Right ventricle myocardium inferior (tissue), 1 donor: ENCODE measurements around the gene LOXL1. TPM values are rescaled to one million over a fixed set of nuclear protein-coding genes. Genes with fewer than 3 reads are reported as not detected.

Experiments
- ATAC-seq: fragments of 200-7000 bp; cut with Tn5 transposase; one replicate; pipeline ENCODE4 v1.9.1; 2020; ENCODE audit warnings: mild to moderate bottlenecking, moderate library complexity
- DNase-seq: peaks from one replicate; pipeline ENCODE4 v3.0.0; 2021; ENCODE audit errors: missing footprints
- intact Hi-C: fragments of 100-400 bp; cut with DNase I; formaldehyde crosslinking; loops from one replicate; pipeline ENCODE4 v1.11.0; 2022
- long read RNA-seq: library from polyadenylated mRNA; unstranded; transcript quantifications from one replicate; pipeline ENCODE4 v2.0.0, GENCODE V29; 2021
- total RNA-seq: library from RNA; stranded (reverse); fragmentation: NEBNext Ultra II Directional; extraction: Animal tissue kit (Norgen Biotek cat#: 25700); gene quantifications from one replicate; pipeline ENCODE4 v1.2.1, GENCODE V29; 2021
- donor health status: DM: no; HTN: yes; CAD: no; lungs with severe emphysema.

LOXL1 gene, protein sequence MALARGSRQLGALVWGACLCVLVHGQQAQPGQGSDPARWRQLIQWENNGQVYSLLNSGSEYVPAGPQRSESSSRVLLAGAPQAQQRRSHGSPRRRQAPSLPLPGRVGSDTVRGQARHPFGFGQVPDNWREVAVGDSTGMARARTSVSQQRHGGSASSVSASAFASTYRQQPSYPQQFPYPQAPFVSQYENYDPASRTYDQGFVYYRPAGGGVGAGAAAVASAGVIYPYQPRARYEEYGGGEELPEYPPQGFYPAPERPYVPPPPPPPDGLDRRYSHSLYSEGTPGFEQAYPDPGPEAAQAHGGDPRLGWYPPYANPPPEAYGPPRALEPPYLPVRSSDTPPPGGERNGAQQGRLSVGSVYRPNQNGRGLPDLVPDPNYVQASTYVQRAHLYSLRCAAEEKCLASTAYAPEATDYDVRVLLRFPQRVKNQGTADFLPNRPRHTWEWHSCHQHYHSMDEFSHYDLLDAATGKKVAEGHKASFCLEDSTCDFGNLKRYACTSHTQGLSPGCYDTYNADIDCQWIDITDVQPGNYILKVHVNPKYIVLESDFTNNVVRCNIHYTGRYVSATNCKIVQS
- total RNA-seq, result 15.9 TPM
- long read RNA-seq, transcript LOXL1-201 (7 exons, 2,351 nt), result major isoform, 23 of 25 reads
- long read RNA-seq, partial matches to known transcripts, result 0 of 25 reads
- long read RNA-seq, other reads (novel, unspliced or antisense), result 2 of 25 reads

- intact Hi-C loops, result no loop called here
- ATAC-seq, result peak; percentile 62
Measured at GRCh38 chr15:73926219-73927002, at the start of gene LOXL1. Gene LOXL1, plus strand, starts transcription at chr15:73926462. Its CDS starts 322 bp downstream, at chr15:73926784.

DNA sequence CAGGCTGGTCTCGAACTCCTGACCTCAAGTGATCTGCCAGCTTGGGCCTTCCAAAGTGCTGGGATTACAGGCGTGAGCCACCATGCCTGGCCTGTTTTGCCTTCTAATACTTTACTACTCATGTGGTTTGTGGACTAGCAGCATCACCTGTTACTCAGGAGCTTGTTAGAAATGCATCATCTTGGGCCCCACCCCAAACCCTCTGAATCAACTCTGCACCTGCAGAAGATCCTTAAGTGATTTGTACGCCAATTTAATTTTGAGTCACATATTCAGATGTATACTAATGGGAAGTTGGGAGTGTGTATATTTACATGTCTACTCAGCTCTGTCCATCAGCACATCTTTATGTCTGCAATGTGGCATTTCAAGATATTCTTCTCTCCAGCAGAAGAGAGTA is 46.8 kb upstream of the LOXL1 start:
- DNase-seq (no peak), ATAC-seq (no peak)
- intact Hi-C loops, result no loop called here

More at GRCh38 chr15:73926219-73927002, at the start of gene LOXL1:
- DNase-seq, result peak; percentile 90

GRCh38 chr15:73881579-73882320 is 44.5 kb upstream of the LOXL1 start:
- intact Hi-C loops, result no loop called here
- DNase-seq (no peak), ATAC-seq (no peak)

DNA sequence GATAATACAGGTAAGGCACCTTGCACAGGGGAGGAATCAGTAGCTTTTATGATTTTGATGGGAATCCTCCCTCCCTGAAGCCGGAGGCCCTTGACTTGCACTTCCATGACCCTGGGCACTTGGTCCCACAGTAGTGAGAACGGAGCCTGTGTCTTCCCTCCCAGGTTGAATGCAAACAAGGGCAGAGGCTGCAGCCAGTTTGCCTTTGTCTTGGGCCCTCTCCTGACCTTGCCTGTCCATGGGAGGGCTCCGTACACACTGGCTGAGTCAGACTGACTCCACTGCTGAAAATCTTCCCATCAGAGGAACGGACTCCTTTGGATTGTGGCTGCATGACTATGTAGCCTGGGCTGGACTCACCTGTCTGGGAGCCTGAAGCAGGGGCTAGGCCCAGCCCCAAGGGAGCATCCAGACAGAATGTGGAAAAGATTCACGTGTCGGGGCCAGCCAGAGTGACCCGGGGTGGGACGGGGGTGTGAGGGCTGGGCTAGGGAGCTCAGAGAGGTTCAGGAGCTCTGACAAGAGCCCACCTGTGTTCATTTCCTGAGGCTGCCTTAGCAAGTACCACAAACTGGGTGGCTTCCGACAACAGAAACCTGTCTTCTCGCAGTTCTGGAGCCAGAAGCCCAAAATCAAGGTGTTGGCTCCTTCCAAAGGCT is 43.4 kb upstream of the LOXL1 start:
- no peak for DNase-seq

DNA sequence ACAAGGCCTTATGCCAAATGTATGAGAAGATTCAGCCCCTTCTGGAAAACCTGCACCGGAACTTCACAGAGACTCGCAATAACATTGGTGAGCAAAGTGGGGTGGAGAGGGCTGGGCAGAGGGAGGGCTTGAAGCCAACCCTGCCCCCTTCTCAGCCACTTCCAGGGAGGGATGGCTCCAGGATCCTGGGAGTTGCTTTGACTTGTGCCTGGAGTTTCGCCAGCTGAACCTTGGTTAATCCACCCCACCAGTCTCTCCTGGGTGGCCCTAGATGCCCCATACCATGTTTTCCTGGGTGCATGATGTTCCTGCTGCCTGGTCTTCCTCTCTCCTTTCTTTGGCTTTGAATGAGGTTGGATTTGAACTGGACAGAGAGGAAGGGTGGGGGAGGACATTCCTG is 42.1 kb upstream of the LOXL1 start:
- intact Hi-C loops, result no loop called here
- no peak for DNase-seq

More for the DNA sequence above, 43.4 kb upstream of the LOXL1 start:
- no peak for ATAC-seq
- intact Hi-C loops, result no loop called here

GRCh38 chr15:73885954-73886700 is 40.1 kb upstream of the LOXL1 start:
- no peak for ATAC-seq
- no peak for DNase-seq
- intact Hi-C loops, result no loop called here

More for the DNA sequence above, 42.1 kb upstream of the LOXL1 start:
- ATAC-seq, result no peak

DNA sequence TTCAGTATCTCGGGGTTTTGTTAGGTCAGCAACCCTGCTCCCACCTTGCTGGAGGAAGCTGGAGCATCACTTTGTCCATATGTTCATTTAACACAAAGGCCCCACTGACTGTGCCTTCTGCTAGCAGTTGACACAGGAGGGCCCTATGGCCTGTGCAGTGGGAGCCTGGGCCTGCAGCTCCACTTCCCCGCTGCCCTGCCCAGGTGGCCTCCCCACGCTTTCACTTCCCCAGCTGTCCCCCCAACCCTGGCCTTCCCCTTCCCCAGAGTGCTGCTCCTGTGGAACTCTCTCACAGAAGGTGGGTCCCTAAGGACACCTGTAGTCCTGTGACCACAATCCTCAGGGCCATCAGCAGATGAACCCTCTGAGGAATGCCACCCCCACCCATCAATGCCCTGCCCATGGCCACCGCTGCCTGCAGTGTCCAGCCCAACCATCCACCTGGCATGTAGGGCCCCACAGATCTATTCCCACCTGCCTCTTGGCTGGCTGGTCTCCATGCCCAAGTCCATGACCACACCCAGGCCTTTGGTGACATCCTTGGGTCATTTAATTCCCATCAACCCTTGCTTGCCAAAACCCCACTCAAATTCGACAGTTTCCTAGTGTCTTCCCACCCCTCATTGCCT is 39.4 kb upstream of the LOXL1 start:
- no peak for ATAC-seq
- no peak for DNase-seq
- intact Hi-C loops, result no loop called here

DNA sequence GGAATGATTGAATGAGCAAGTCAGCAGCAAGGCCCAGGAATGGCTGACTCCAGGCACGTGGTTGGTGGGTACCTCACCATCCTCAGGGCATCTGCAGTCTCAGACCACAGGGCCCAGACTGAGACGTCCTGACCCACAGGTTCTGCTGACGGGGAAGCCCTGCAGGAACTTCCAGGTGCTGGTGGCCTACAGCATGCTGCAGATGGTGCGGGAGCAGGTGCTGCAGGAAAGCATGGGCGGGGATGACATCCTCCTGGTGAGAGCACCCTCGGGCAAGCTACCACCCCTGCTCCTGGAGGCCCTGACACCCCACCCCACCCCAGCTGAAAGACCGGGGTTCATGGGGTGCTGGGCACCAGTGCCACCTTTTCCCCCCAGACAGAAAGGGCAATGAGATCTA is 38.8 kb upstream of the LOXL1 start:
- ATAC-seq (no peak), DNase-seq (no peak)
- intact Hi-C loops, result no loop called here

- DNase-seq, result no peak
- intact Hi-C loops, result no loop called here
- no peak for ATAC-seq
Measured at GRCh38 chr15:73888224-73889041, 37.8 kb upstream of the LOXL1 start.

DNA sequence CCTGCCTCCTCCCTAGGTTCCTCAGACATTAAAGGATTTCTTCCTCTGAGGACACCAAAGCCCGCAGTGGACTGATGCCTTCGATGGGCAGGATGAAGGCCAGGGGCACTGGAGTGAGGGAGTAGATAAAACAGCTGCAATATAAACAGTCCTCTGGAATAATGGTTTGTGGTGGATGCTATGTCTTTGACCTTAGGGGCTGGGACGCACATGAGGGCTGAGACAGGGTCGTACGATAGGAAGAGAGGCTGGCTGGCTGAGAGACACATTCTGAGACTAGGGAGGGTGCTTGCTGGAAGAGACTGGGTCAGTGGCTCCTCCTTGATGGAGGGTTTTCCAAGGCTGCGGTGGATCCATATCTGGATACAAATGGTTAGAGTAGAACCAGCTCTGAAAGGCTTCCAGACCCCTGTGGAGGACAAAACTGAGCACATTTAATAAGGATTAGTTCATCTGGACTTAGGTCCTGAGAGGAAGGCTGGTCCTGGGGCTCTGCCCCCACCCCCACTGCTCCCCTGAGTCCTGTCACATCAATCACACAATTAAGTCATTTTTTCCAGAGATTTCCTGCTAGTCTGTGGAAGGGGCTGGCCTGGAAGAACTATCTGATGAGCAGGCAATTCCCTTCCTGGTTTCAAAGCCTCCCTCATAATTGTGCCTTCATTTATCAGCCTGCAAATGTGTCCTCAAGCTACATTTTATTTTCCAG is 37.1 kb upstream of the LOXL1 start:
- intact Hi-C loops, result no loop called here
- no peak for DNase-seq

GRCh38 chr15:73889762-73890124 is 36.5 kb upstream of the LOXL1 start:
- intact Hi-C loops, result no loop called here
- no peak for ATAC-seq
- no peak for DNase-seq

More for the DNA sequence above, 37.1 kb upstream of the LOXL1 start:
- ATAC-seq, result no peak

GRCh38 chr15:73891328-73892315 is 34.6 kb upstream of the LOXL1 start:
- ATAC-seq, result no peak
- intact Hi-C loops, result no loop called here
- DNase-seq, result no peak

DNA sequence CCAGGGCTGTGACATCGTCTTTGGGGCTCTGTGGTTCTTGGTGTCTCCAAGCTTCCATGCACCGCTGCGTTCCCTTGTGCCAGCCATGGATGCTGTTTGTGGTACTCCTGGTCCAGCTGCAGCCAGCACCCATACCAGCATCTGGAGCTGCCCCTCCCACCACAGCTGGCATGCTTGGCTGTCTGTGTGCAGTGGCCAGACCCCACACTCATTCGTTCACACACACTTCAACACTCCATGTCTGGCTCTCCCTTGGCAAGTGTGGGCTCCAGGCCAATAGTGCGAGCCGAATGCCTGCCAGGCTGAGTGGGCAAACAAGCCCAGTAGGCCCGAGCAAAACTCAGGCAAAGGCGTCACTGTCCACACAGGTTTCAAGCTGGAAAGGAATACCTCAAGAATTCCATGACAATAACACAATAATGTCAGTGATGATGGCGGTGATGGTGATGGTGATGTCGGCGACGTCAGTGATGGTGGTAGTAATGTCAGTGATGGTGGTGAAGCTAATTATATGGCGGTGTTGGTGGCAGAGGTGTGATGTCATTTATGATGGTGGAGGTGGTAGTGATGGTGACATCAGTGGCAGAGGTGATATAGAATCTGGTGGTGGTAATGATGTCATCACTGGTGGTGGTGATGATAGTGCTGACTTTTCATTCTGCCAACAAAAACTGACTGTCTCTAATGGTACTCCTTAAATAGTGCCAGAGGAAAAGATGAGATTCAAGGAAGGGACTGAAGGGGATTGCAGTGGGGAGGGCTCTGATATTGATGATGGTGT is 33.6 kb upstream of the LOXL1 start:
- intact Hi-C loops, result no loop called here
- DNase-seq, result no peak
- no peak for ATAC-seq
